Bronchial epithelial cell (primary cell): Measurements from ENCODE around the gene IFNA4. TPM values are rescaled to one million over a fixed set of nuclear protein-coding genes. Genes with fewer than 3 reads are reported as not detected.
"Not testable (repeated sequence)": the region's sequence is repeated elsewhere in the genome, so short reads cannot be mapped to it uniquely, and the experiment has no call there.

Experiments used
- DNase-seq: peaks from one replicate; pipeline ENCODE4 v3.0.0-alpha.2; 2010; ENCODE audit warnings: low read depth
- FAIRE-seq: peaks from 2 replicates; lab custom pipeline; 2011; peaks lifted over from hg19 to GRCh38; lab: Jason Lieb, UNC
- H3K27me3 ChIP-seq: 2 replicates; pipeline ENCODE4 v1.5.1; 2011; ENCODE audit warnings: low read length; ENCODE audit not compliant: control insufficient read depth, insufficient read depth
- H3K36me3 ChIP-seq: 2 replicates; pipeline ENCODE4 v1.5.1; 2011; ENCODE audit warnings: low read length; ENCODE audit not compliant: control insufficient read depth, insufficient read depth
- H3K4me3 ChIP-seq: 2 replicates; pipeline ENCODE4 v1.5.1; 2011; ENCODE audit warnings: mild to moderate bottlenecking, low read depth, low read length, control low read depth
- total RNA-seq: library from RNA; depleted of rRNA; stranded (reverse); fragments of >200 nt; gene quantifications from 2 replicates; pipeline ENCODE4 v1.2.1, GENCODE V29; 2014
- TF ChIP-seq, protein P1 (sequence below): IDR thresholded peaks from 2 replicates; pipeline ENCODE4 v1.5.1; 2011; ENCODE audit warnings: mild to moderate bottlenecking, moderate library complexity, low read length, control low read depth, inconsistent platforms; ENCODE audit not compliant: insufficient read depth, severe bottlenecking

IFNA4 gene
- total RNA-seq: not detected in 2 replicates

- H3K36me3 ChIP-seq, H3K27me3 ChIP-seq, DNase-seq, FAIRE-seq, H3K4me3 ChIP-seq: not testable (repeated sequence)
These were observed at the start of gene IFNA4 for GRCh38 chr9:21187487-21187886. TSS of gene IFNA4 (minus strand) at chr9:21187587. CDS start at chr9:21187531, 56 bp downstream.

DNA sequence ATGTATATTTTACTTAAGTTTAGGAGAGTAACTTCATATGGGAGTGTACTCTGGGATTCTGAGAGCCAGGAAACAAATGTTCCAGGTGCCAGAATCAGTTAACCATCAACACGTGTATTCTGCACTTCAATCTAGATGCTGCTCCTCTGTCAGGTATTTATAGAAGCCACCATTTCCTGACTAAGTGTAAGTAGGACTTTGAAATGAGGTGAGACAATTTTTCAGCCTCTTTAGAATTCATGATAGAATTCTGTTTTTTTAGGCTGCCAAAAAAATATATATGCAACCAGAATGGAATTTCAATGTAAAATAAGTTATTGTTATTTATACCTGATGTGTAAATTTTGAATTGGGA lies 49.0 kb upstream of the IFNA4 start:
- H3K36me3 ChIP-seq, H3K27me3 ChIP-seq, FAIRE-seq, DNase-seq, H3K4me3 ChIP-seq: not testable (repeated sequence)

GRCh38 chr9:21235468-21236359 lies 48.3 kb upstream of the IFNA4 start:
- not testable (repeated sequence) for H3K36me3 ChIP-seq, H3K4me3 ChIP-seq, FAIRE-seq, H3K27me3 ChIP-seq
- peak; percentile 44 for DNase-seq
- TF ChIP-seq, protein P1, sequence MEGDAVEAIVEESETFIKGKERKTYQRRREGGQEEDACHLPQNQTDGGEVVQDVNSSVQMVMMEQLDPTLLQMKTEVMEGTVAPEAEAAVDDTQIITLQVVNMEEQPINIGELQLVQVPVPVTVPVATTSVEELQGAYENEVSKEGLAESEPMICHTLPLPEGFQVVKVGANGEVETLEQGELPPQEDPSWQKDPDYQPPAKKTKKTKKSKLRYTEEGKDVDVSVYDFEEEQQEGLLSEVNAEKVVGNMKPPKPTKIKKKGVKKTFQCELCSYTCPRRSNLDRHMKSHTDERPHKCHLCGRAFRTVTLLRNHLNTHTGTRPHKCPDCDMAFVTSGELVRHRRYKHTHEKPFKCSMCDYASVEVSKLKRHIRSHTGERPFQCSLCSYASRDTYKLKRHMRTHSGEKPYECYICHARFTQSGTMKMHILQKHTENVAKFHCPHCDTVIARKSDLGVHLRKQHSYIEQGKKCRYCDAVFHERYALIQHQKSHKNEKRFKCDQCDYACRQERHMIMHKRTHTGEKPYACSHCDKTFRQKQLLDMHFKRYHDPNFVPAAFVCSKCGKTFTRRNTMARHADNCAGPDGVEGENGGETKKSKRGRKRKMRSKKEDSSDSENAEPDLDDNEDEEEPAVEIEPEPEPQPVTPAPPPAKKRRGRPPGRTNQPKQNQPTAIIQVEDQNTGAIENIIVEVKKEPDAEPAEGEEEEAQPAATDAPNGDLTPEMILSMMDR: peak; percentile 64

GRCh38 chr9:21234153-21234687 lies 46.8 kb upstream of the IFNA4 start:
- FAIRE-seq (no peak), DNase-seq (no peak)
- TF ChIP-seq, protein P1: no peak
- Histone ChIP-seq H3K4me3 (no peak overlapping the region), H3K27me3 (peaks cover 2% of the 10 kb centered on the region), H3K36me3 (no peaks in the 10 kb centered on the region)

- FAIRE-seq: no peak
These were observed 45.9 kb upstream of the IFNA4 start for GRCh38 chr9:21233258-21233657.

DNA sequence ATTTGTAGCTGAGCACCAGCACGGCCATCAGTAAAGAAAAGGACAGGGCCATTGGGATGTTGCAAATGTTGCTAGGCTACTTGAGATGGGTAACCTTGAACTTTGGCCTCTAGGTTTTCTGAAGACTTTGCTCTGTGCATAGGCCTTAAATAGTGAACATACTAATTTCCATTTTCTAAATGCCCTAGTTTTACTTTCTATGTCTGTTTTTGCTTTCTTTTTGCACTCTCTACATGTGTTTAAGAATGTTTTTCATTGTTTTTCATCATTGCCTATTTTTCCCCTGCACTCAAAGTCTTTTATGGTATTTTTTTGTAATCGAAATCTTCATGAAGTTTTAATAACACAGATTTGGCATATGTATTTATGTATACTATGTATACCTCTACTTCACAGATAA lies 40.7 kb upstream of the IFNA4 start, which contains the start of gene IFNA17:
Gene IFNA17 (minus strand): TSS at position 101 of the 400 bp plus-strand sequence. CDS start 49 bp downstream, at position 52.
- FAIRE-seq (no peak), DNase-seq (no peak)
- Histone ChIP-seq H3K27me3 (no peaks in the 10 kb centered on the region), H3K4me3 (no peak within 1 kb of the TSS), H3K36me3 (no peaks in the 10 kb centered on the region)
- TF ChIP-seq, protein P1: no peak

More at GRCh38 chr9:21233258-21233657, 45.9 kb upstream of the IFNA4 start:
- Histone ChIP-seq H3K36me3 (no peaks in the 10 kb centered on the region), H3K4me3 (no peak overlapping the region), H3K27me3 (peaks cover 1% of the 10 kb centered on the region)
- DNase-seq: no peak
- TF ChIP-seq, protein P1: no peak

DNA sequence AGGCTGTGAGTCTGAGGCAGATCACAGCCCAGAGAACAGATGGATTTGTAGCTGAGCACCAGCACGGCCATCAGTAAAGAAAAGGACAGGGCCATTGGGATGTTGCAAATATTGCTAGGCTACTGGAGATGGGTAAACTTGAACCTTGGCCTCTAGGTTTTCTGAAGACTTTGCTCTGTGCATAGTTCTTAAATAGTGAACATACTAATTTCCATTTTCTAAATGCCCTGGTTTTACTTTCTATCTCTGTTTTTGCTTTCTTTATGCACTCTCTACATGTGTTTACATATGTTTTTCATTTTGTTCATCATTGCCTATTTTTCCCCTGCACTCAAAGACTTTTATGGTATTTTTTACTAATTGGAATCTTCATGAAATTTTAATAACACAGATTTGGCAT lies 29.8 kb upstream of the IFNA4 start, which contains the start of gene IFNA16:
Gene IFNA16 (minus strand): TSS at position 101 of the 400 bp plus-strand sequence. CDS start 6 bp downstream, at position 95.
- not testable (repeated sequence) for H3K27me3 ChIP-seq, FAIRE-seq, H3K36me3 ChIP-seq, H3K4me3 ChIP-seq, DNase-seq
